WTC11 (cell line): ENCODE measurements around the gene EGF. TPM values are rescaled to one million over a fixed set of nuclear protein-coding genes. Genes with fewer than 3 reads are reported as not detected.

ENCODE experiments used
- ATAC-seq: fragments of 200-7000 bp; cut with Tn5 transposase; 2 replicates; pipeline ENCODE4 v1.10.0; 2021; ENCODE audit warnings: mild to moderate bottlenecking, moderate library complexity
- CTCF ChIA-PET: fragments of 300-600 bp; sonication (Branson Sonifier 250); formaldehyde crosslinking; loops from one replicate; lab custom pipeline; 2021; ENCODE audit warnings: antibody characterized with exemption; lab: Charles Lee
- POLR2A ChIA-PET: fragments of 350-600 bp; sonication (Branson Sonifier 250); formaldehyde crosslinking; loops from one replicate; lab custom pipeline; 2021; ENCODE audit warnings: antibody characterized with exemption; lab: Charles Lee
- DNase-seq: peaks from one replicate; pipeline ENCODE4 v3.0.0; 2021; ENCODE audit warnings: low spot score
- H3K27ac Mint-ChIP-seq: 2 replicates; pipeline ENCODE4 v1.8.0; 2021; ENCODE audit warnings: mixed read lengths
- H3K27me3 Mint-ChIP-seq: 2 replicates; pipeline ENCODE4 v1.8.0; 2021; ENCODE audit warnings: low read depth, mild to moderate bottlenecking, moderate library complexity, mixed read lengths
- H3K36me3 Mint-ChIP-seq: 2 replicates; pipeline ENCODE4 v1.8.0; 2021; ENCODE audit warnings: mixed read lengths
- H3K4me1 Mint-ChIP-seq: 2 replicates; pipeline ENCODE4 v1.8.0; 2022; ENCODE audit warnings: mixed read lengths
- H3K4me3 Mint-ChIP-seq: 2 replicates; pipeline ENCODE4 v1.8.0; 2021; ENCODE audit warnings: mild to moderate bottlenecking, moderate library complexity, mixed read lengths
- H3K9me3 Mint-ChIP-seq: 2 replicates; pipeline ENCODE4 v1.8.0; 2021; ENCODE audit warnings: mixed read lengths
- AR ChIP-seq: fragments of 250-450 bp; sonication (Bioruptor Pico); IDR thresholded peaks from 2 replicates; pipeline ENCODE4 v1.9.0; 2021; ENCODE audit warnings: mild to moderate bottlenecking
- ATF1 ChIP-seq: sonication (generic); formaldehyde crosslinking; IDR thresholded peaks from 2 replicates; pipeline ENCODE4 v1.8.1; 2023; ENCODE audit warnings: mild to moderate bottlenecking, moderate library complexity, missing genetic modification reagents
- ATF6 ChIP-seq: sonication (generic); formaldehyde crosslinking; IDR thresholded peaks from 2 replicates; pipeline ENCODE4 v1.8.1; 2023; ENCODE audit warnings: mild to moderate bottlenecking, missing genetic modification reagents
- CBFB ChIP-seq: sonication (generic); formaldehyde crosslinking; IDR thresholded peaks from 2 replicates; pipeline ENCODE4 v1.8.1; 2022; ENCODE audit warnings: mild to moderate bottlenecking, low read depth, missing genetic modification reagents
- CTCF ChIP-seq: fragments of 200-600 bp; IDR thresholded peaks from 2 replicates; pipeline ENCODE4 v1.8.0; 2022; ENCODE audit warnings: antibody characterized with exemption
- E2F1 ChIP-seq: sonication (generic); formaldehyde crosslinking; IDR thresholded peaks from 2 replicates; pipeline ENCODE4 v1.8.0; 2022; ENCODE audit warnings: mild to moderate bottlenecking, missing genetic modification reagents
- E2F5 ChIP-seq: sonication (generic); formaldehyde crosslinking; IDR thresholded peaks from 2 replicates; pipeline ENCODE4 v1.8.1; 2022; ENCODE audit warnings: mild to moderate bottlenecking, moderate library complexity, missing genetic modification reagents
- ERG ChIP-seq: fragments of 250-450 bp; sonication (Bioruptor Pico); IDR thresholded peaks from 2 replicates; pipeline ENCODE4 v1.8.0; 2021; ENCODE audit warnings: mild to moderate bottlenecking
- ESRRA ChIP-seq: sonication (generic); formaldehyde crosslinking; IDR thresholded peaks from 2 replicates; pipeline ENCODE4 v1.8.1; 2022; ENCODE audit warnings: mild to moderate bottlenecking, missing genetic modification reagents, borderline replicate concordance
- FOXP1 ChIP-seq: sonication (generic); formaldehyde crosslinking; IDR thresholded peaks from 2 replicates; pipeline ENCODE4 v1.8.0; 2022; ENCODE audit warnings: missing genetic modification reagents, mild to moderate bottlenecking, moderate library complexity, borderline replicate concordance
- GTF2I ChIP-seq: fragments of 250-450 bp; sonication (Bioruptor Pico); conservative IDR thresholded peaks from 2 replicates; pipeline ENCODE4 v1.4.0; 2021; ENCODE audit warnings: mild to moderate bottlenecking
- MXD4 ChIP-seq: fragments of 250-450 bp; sonication (Bioruptor Pico); IDR thresholded peaks from 2 replicates; pipeline ENCODE4 v1.8.0; 2021; ENCODE audit warnings: mild to moderate bottlenecking, moderate library complexity, borderline replicate concordance
- NFATC4 ChIP-seq: fragments of 250-450 bp; sonication (Bioruptor Pico); IDR thresholded peaks from 2 replicates; pipeline ENCODE4 v1.9.0; 2021; ENCODE audit warnings: mild to moderate bottlenecking
- NFYB ChIP-seq: sonication (generic); formaldehyde crosslinking; conservative IDR thresholded peaks from 2 replicates; pipeline ENCODE4 v1.8.0; 2022; ENCODE audit warnings: low read depth, missing genetic modification reagents
- PRDM15 ChIP-seq: sonication (generic); formaldehyde crosslinking; IDR thresholded peaks from 2 replicates; pipeline ENCODE4 v1.8.0; 2022; ENCODE audit warnings: missing genetic modification reagents
- ZNF138 ChIP-seq: sonication (generic); formaldehyde crosslinking; conservative IDR thresholded peaks from 2 replicates; pipeline ENCODE4 v1.8.1; 2022; ENCODE audit warnings: mild to moderate bottlenecking, moderate library complexity, missing genetic modification reagents
- ZNF232 ChIP-seq: sonication (generic); formaldehyde crosslinking; IDR thresholded peaks from 2 replicates; pipeline ENCODE4 v1.8.0; 2022; ENCODE audit warnings: mild to moderate bottlenecking, missing genetic modification reagents
- ZNF416 ChIP-seq: fragments of 250-450 bp; sonication (Bioruptor Pico); IDR thresholded peaks from 2 replicates; pipeline ENCODE4 v1.9.0; 2021; ENCODE audit warnings: mild to moderate bottlenecking, inconsistent platforms
- total RNA-seq: library from RNA; stranded (reverse); gene quantifications from 3 replicates; pipeline ENCODE4 v1.2.3, GENCODE V29; 2021

Gene EGF
- total RNA-seq, 1 experiment from 2014 or later: 2.5 TPM

GRCh38 chr4:109947457-109947856 is 34.8 kb downstream of the EGF start:
- ATAC-seq (no peak), DNase-seq (no peak)
- Mint-ChIP-seq H3K4me1 (peaks cover 6% of the 10 kb centered on the region), H3K27ac (no peak overlapping the region), H3K36me3 (no peaks in the 10 kb centered on the region), H3K27me3 (no peaks in the 10 kb centered on the region), H3K9me3 (peaks cover 3% of the 10 kb centered on the region; the same call in 1 of the 2 replicates), H3K4me3 (no peak overlapping the region)
- CTCF ChIA-PET: no interaction called here
- POLR2A ChIA-PET: no interaction called here
- TF ChIP-seq ZNF138 (CRISPR knock-in tag) (no peak), E2F5 (CRISPR knock-in tag) (no peak), PRDM15 (CRISPR knock-in tag) (no peak), CBFB (CRISPR knock-in tag) (no peak), AR (CRISPR knock-in tag) (no peak), NFATC4 (no peak), ZNF416 (CRISPR knock-in tag) (no peak), ZNF232 (no peak), ERG (CRISPR knock-in tag) (no peak), ATF6 (CRISPR knock-in tag) (no peak), MXD4 (CRISPR knock-in tag) (no peak)

- ATAC-seq (no peak), DNase-seq (no peak)
- no peaks in the 10 kb centered on the region for H3K36me3 Mint-ChIP-seq
- peaks cover 9% of the 10 kb centered on the region for H3K4me1 Mint-ChIP-seq
- H3K27me3 Mint-ChIP-seq: no peaks in the 10 kb centered on the region
- peaks cover 3% of the 10 kb centered on the region; the same call in 1 of the 2 replicates for H3K9me3 Mint-ChIP-seq
- H3K4me3 Mint-ChIP-seq: no peak overlapping the region
- ChIA-PET CTCF (no interaction called here), POLR2A (no interaction called here)
- H3K27ac Mint-ChIP-seq: no peak overlapping the region
- no peak for TF ChIP-seq E2F1 (CRISPR knock-in tag)
- no peak for TF ChIP-seq NFATC4
- TF ChIP-seq NFYB: no peak
- TF ChIP-seq ATF6 (CRISPR knock-in tag): no peak
- TF ChIP-seq ATF1: no peak
- TF ChIP-seq ZNF138 (CRISPR knock-in tag): no peak
- no peak for TF ChIP-seq GTF2I (CRISPR knock-in tag)
- TF ChIP-seq CTCF: no peak
- no peak for TF ChIP-seq ESRRA (CRISPR knock-in tag)
- TF ChIP-seq FOXP1 (CRISPR knock-in tag): no peak
Observed at GRCh38 chr4:109947918-109948317, 35.2 kb downstream of the EGF start.
